SKM-1 treated with dmso at 0.1 percent for 144 hours (cell line): ENCODE results near the gene KCNAB2.

ENCODE experiments used
- DNase-seq: peaks from one replicate; lab custom pipeline; 2025; ENCODE audit not compliant: unreplicated experiment; lab: John Stamatoyannopoulos, UW

KCNAB2 gene

DNA sequence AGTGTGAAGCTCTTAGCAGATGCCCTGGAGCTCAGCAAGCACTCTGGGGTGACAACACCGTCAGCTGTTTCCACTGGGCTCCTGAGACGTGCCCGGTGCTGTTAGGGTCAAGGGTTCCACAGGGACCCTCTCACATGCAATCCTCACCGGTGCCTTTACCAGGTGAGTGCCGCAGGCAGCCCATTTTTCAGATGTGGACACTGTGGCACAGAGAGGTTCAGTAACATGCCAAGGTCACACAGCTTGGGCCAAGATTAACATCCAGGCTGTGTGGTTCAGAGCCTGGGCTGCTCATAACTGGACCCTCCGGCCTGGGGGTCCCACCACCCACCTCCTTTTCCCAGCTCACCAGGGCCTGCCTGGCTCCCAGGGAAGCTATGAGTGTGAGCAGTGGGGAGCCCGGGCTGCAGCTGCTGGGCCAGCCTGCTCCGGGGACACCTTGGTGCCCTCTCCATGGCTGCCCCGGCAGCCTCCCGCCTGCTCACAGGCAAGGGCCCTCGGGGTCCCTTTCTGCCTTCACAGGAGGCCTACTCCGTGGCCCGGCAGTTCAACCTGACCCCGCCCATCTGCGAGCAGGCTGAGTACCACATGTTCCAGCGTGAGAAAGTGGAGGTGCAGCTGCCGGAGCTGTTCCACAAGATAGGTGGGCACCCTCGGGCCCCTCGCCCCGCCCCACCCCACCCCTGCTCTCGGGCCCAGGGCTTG is 49.3 kb downstream of the KCNAB2 start:
- no peak for DNase-seq

DNA sequence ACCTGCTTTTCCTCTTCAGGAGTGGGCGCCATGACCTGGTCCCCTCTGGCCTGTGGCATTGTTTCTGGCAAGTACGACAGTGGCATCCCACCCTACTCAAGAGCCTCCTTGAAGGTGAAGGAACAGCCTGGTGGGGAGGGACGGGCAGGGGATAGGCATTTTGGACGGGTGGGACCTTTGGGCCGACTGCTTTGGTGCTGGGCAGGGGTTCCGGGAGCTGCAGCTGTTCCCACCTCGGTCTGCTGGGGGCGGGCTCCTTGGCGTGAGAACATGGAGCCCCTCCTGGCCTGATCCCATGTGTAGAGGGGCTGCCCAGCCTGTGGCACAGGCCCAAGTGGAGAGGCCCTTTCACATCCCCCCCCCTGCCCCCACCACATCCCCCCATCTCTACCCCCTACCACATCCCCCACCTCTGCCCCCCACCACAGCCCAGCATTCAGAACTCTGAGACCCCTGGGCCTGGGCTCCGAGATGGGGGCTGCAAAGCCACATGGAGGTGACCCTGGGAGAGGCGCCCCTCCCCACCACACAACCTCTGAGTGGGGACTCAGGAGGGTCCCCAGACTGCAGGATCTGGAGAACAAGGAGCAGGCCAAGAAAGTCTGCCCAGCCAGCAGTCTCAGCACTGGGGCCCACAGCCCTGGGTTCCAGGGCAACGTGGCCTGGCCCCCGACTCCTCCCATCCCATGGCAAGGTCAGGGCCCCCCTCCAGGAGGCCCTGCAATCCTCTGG is 50.0 kb downstream of the KCNAB2 start:
- DNase-seq, result no peak

DNA sequence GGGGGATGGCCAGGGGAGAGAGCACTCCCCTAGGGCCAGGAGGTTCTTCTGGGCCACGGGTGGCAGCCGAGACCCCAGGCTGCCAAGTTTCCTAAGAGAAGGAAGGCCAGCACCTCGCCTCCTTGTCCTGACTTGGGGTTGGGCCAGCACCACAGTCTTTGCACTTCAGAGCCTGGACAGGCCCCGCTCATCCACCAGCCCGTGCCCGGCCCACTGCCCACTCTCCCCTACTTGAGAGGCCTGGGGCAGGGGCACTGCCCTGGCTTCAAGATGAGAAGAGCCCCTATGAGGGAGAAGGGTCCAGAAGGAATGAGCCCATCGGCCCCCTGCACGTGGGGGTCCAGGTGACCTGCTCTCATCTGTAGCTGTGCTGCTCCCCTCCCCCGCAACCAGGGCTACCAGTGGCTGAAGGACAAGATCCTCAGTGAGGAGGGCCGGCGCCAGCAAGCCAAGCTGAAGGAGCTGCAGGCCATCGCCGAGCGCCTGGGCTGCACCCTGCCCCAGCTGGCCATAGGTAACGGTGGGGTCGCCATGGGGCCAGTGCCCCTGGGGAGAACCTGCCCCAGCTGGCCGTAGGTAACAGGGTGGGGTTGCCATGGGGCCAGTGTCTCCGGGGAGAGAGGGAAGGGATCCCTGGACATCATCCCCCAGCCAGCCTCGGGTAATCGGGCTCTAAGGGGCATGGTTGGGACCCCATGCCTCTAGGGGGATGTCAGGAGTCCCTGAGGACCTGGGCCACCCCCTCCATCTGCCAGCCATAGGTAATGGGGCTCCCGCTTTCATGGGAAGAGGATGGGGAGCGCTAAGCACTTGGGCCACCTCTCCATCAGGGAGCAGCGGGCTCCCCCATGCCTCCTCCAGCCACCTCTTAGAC is 50.8 kb downstream of the KCNAB2 start:
- no peak for DNase-seq

DNA sequence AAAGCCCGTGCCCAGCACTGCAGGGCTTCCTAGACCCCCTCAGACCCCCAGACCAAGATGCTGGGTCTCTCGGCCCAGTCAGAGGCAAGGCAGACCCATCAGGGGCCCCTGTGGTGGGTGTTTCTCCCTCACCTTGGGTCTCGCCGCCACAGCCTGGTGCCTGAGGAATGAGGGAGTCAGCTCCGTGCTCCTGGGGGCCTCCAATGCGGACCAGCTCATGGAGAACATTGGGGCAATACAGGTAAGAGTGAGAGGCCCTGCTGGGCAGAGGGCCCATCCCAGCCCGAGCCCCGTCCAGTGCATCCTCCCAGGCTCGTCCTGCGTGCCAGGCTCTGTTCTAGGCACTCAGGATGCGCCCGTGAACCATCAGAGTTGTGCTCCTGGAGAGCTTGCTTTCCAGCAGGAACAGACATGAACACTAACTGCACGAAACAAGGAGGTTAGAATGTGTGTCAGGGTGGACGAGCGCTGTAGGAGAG is 51.5 kb downstream of the KCNAB2 start:
- no peak for DNase-seq

DNA sequence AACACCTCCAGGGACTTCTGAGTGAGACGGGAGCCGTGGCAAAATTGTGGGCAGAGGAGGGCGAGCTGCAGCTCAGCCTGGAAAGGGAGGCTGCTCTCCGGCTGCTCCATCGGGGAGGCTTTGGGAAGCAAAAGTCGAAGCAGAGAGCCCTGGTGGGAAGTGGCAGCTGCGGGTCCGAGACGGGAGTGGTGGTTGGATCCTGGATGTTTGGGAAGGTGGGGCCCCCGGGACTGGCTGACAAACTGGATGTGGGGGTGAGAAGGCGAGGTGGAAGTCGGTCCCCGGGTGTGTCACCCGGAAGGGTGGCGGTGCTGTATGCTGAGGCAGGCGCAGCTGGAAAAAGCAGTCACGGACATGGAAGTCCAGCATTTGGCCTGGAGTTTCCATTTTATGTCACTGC is 52.1 kb downstream of the KCNAB2 start:
- DNase-seq, result no peak

DNA sequence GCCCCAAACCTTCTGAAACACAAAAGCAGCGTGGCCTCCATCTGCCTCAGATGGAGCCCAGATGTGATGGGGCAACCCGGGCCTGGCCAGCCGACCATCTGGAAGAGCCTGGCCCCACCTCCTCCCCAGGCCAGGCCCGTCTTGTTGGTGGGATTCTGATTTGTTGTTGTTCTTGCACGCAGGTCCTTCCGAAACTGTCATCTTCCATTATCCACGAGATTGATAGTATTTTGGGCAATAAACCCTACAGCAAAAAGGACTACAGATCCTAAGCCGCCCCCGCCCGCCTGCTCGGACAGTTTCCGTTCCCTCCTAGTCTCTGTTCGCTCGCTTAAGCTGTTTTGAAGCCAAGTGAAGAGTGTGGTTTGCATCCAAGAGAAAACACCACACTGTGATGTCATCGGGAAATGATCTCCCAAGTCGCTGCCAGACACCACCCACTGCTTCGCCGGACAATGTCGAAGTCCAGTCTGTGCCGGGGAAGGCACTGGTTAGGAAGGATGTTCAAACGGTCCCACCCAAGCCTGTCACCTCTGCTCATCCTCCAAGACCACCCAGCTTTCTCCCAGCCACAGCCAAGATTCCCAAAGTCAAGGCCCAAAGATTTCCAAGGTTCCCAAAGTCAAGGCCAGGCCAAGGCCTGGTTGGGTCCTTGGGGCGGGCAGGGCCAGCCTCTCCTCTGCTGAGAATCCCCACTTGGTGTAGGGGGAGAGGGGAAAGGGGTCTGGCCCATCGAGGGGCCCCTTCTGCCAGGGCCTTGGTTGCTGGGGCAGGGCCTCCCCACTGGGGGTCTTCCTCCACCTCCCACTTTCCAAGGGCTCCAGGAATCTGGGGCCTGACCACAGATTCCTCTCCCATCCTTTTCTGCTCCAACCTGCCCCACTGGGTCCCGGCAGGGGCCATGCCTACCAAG is 52.9 kb downstream of the KCNAB2 start:
- DNase-seq, result no peak

DNA sequence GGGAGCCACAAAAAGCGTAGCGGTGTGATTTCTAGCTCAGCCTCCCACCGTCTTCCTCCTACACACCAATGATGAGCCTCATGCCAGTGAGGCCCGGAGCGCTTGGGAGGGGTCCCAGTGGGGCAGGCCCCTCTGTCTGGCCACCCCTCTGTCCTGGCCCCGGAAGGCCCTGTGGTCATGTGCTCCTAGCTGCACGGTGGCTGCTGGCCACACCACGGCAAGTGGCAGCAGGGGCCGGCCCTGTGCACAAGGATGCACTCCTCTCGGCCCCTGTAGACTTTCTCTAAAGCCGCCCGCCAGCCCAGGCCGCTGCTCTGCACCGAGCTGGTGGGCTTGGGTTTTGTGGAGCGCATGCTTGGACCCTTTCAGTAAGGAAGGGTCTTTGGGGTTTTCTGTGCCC is 53.6 kb downstream of the KCNAB2 start:
- DNase-seq, result no peak

DNA sequence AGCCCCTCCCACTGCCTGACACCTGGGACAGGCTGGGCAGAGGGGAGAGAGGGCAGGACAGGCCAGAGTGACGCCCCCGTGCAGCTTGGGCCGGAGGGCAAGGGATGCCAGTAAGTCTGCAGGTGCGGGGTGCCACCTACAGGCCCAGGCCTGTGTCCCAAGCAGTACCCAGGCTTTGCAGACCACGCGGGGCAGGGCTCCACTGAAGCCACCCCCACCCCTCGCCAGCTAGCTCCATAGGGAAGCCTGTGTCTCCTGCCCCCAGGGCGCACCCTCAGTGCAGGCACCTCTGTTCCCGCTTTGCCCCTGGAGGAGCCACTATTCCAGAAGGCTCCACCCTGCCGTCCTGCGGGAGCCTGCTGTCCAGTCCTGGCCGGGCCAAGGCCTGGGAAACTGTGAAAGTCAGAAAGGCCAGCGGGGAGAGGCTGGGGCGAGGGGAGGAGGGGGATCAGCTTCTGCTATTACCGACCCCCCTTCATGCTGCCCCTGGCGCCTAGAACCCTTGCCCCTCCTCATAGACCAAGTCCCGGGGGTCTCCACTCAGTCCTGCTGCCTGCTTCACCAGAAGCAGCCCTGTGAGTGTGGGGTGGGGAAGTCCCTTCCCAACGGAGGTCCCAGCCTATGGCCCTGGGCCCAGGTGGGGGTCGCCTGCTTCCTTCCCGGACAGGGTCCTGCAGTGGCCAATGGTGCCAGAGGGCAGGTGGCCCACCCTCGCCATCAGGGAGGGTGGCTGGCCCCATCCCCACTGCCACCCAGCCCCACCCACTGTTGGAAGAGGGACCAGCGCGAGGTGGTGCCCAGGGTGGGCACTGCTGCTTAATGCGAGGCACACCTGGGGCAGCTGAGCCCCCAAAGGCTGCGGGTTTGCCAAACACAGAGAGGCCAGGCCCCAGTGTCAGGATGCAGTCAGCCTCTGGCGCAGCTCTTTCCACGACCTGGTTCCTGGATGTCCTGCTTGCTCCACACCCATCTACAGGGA is 54.4 kb downstream of the KCNAB2 start:
- no peak for DNase-seq

DNA sequence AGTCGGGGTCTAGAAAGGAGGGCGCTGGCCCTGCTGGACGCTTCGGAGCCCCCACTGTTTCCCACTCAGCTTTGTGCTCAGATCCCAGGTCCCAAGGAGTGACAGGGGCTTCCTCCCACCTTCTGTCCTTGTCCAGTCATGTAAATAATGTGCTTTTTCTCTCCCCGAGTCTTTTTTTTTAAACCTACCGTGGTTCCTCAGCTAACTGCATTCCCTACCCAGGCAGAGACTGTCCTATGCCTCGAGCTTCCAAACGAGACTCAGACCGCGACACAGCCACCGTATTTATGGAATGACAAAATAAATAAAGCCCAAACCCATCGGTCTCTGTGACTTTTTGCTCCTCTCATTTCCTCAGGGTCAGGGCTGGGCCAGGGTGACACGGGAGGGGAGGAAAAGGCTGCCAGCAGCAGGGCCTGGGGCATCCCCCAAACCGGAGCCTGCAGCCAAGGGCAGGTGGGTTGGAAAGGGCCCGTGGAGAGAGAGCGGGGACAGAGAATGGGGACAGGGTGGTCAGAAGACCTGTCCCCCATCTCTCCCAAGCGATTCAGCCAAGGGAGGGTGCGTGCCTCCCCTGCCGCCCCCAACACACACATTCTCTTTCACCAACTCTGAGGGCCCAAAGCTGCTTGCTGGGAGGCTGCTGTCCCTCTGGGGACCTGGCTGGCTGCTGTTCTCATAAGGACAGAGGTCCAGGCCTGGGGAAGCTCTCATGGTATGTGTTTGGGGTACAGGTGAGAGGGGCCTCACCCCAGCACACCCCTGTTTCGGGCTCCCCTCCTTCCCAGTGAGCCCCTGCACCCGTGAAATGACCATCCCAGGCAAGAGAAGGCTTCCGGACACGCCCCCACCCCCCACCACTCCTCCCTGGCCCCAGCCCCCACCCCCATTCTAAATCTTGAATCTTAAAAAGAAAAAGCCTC is 55.4 kb downstream of the KCNAB2 start:
- DNase-seq, result no peak

DNA sequence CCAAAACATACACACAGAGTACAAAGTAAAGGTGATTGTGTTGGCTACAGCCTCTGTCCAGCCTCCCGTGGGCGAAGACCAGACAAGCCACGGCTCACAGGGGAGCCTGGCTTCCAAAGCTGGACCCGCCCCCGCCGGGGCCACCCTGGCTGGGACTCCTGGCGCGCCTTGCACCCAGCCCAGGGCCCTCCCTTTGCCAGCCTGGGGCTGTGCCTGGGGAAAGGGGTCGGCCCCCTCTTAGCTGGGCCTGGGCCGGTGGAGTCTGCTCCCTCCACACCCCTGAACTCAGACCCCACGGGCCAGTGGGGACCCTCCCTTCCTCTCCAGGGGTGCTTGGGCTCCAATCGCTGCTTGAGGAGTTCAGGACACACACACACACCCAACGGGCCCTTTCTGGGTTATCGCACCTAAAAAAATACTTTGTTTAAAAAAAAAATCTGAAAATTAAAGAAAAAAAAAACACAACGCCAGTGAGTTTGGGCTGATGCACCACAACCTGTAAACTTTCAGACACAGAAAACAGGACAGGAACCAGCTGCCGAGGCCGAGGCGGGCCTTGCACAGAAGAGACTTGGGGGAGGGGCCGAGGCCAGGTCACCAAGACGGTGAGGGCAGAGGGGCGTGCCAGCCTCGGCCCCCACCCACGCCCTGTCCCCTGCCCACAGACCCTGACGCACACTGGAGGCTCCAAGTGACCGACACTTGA is 56.3 kb downstream of the KCNAB2 start:
- DNase-seq, result no peak

DNA sequence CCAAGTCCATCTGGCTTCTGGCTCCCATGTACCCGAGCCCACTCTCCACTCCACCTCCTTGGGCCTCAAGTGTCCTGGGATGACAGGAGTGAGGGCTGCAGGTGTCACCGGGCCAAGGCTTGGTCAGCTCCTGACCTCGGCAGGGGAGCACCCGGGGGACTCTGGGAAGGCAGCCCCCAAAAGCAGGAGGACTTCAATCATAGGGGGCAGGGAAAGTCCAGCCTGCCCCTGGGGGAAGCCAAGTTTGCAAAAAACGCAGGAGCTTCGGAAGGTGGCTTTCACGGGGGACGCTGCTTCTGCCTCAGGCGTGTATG is 56.8 kb downstream of the KCNAB2 start:
- DNase-seq, result no peak

DNA sequence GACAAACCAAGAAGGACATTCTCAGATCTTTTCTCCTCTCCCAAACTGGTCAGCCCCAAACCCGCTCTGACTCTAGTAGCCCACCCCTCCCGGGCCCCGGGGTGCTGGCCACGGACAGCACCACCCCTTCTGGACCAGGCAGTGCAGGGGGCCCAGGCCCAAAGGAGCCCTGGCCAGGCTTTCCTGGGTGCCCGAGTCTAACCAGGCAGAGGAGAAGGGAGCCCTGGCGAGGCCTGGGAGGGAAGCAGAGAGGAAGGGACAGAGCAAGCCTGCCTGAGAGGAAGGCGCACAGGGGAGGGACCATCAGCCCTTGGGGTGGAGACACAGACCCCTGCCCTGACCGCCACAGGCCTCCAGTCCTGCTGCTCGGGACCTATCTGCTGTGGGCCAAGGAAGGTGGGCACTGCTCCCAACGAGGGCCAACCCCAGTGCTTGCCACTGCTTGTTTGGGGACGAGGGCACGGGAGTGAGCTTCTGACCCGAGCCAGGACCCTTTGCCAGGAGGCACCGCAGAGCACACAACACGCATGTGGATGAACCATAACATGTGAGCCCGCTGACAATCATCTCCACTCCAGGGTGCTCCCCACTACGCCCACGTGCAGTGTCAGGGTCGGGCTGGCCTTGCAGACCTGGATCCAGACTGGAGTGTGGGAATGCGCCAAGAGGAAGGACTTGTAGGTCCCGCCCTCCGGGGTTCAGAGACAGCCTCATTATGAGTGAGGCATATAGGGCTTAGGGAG is 57.6 kb downstream of the KCNAB2 start:
- no peak for DNase-seq

DNA sequence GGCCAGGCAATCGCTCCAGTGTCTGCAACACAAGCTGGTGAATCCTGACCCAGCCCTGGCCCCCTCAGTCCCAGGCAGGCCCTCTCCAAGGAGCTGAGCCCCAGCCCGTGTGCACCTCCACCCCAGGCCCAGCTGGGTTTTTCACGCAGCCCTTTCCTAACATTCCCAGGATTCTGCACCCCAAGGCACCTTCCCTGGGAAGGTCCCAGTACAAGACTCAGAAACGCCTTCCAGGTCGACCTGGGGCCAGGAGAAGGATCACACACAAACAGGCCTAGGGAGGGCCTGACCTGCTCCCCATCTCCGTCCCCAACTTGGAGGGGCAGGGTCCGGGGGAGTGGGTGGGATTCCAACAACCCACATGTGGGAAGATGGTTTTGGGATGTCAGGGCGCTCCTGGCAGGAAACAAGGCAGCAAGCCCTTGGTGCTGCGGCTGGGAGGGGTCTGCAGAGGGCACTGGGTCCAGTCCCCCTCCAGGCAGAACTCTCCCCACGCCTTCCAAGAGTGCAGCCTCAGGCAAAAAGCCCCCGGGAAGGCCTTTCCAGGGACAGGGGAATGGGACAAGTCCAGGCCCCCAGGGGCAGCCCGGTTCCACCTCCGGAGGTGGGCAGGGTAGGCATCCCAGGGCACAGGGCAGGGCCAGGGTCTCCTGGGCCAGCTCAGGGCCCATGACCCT is 58.3 kb downstream of the KCNAB2 start:
- no peak for DNase-seq

DNA sequence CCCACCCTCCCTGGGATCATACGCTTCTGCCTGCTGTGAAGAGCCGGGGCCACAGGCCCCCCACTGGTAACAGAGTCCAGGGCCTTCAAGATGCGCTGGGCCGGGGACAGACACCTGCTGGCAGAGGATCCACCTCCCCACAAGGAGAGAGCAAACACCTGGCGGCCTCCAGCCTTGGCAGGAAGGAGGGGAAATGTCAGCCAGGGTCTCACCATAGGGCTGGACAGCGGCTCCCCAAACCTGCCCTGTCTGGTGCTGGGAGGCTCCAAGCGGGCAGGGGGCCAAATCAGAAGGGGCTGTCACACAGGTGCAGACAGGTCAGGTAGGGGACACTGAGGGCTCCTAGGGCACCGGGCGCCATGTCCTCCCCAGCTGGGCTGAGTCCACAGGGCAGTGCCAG is 58.9 kb downstream of the KCNAB2 start:
- no peak for DNase-seq

DNA sequence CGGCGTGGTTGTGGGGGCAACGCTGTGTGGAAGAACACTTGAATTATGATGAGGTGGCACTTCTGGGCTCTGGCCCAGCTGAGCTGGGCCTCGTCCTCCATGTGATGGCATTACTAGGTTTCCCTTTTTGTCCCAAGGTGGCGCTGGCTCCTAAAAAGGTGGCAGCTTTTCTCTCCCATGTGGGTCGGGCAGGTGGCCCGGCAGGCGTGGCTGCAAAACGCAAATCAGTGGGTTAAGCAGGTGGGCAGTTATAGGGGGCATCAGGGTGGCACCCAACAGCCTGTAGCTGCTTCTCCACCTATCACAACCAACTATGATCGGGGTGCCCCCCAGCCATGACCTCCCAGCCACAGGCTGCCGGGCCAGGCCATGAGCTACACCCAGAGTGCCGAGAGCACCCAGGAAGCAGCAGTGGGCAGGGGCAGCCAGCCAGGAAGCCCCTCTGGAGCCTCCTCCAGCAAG is 59.6 kb downstream of the KCNAB2 start:
- no peak for DNase-seq

DNA sequence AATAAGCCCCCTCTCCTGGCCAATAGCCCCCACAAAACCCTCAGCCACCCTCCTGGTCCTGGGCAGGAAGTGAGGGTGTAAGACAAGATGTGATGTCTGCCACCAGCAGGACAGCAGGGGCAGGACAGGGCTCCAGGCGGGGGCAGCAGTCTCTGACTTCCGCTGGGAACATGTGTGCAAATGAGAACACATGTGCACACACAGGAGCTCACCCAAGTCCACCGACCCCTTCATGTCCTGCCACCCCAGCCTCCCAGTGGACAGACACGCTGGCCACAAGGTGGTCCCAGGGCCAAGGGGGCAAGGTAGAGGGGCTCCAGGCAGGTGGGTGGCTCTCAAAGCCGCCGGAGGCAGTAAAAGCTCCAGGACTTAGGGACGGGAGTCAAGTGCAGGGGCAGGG is 60.1 kb downstream of the KCNAB2 start:
- DNase-seq, result no peak

DNA sequence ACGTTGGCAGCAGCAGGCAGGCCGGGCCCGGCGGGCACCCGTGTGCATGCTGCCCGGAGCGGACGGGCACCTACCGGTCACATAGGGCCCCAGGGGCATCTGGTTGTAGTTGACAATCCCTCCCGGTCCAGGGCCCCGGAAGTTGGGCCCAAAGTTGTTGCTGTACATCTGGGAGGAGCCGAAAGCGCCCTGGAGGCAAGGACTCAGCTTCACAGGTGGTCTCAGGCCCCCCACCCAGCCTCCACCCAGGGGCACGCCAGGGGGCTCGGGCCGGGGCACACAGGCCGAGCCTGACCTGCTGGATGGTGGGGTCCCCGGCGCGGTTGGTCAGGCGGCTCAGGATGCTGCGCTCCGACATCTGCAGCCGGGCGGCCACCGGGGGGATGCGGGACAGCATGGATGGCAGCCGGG is 60.6 kb downstream of the KCNAB2 start:
- DNase-seq, result no peak
